ENCODE results near the gene PLEKHH1. TPM values are rescaled to one million over a fixed set of nuclear protein-coding genes. Genes with fewer than 3 reads are reported as not detected.

Gene PLEKHH1
- total and polyA plus RNA-seq, 2 of the 8 experiments (the other 6 are each of a cell fraction or from before 2014, with no cell fraction given), result 28.3 to 33.3 TPM

DNA sequence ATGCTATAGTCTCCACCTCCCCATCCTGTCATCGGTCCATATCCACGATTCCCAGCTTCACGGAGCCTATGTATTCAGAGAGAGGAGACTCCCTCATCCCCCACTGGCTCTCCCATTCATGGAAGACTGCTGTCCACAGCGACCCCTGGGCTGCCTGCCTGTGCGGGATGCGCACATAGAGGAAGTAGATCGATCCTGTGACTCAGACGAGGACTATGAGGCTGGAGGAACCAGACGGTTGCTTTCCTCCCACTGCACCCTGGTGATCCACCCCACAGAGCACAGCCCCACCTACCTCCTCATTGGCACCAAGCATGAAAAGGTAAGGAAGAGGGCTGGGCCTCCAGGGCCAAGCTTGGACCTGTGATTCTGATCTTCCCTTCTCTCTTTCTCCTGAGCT, 42.6 kb downstream of the PLEKHH1 start:
- H3K23me2 ChIP-seq (ENCODE audit: low read depth, low read length), result no peaks in the 10 kb centered on the region
- no peak for FAIRE-seq
- H4K8ac ChIP-seq (ENCODE audit: extremely low read depth, insufficient read depth, low read length), result no peak overlapping the region
- no peak overlapping the region for H2BK5ac ChIP-seq (ENCODE audit: low read depth, low read length)
- no peaks in the 10 kb centered on the region for H3K9me3 ChIP-seq (ENCODE audit: insufficient read depth in 2 of 2, low read depth in 1 of 2, low read length in 1 of 2)
- H3K9ac ChIP-seq (replicated peaks in 1 of 4; ENCODE audit: extremely low read depth in 1 of 4, low read depth in 3 of 4, low read length in 3 of 4), result no peak overlapping the region
- H2AFZ ChIP-seq (ENCODE audit: low read length), result no peak overlapping the region
- 89% methylated on average over 9 of the region's 9 CpGs; no CpG with 5 or more reads in 1 of the 2 experiments for WGBS, 2 experiments (ENCODE audit: extremely low coverage in 1 of 2, insufficient coverage in 1 of 2, insufficient read length in 1 of 2, insufficient replicate concordance in 2 of 2, low coverage in 1 of 2, low lambda C conversion rate in 2 of 2, missing lambda C conversion rate in 1 of 2)
- H3K27ac ChIP-seq (ENCODE audit: low read depth, low read length), result 0 out of 2 replicates have a peak overlapping the region, but pooled peaks have one; percentile 10
- no peaks in the 10 kb centered on the region for H3K79me2 ChIP-seq (ENCODE audit: control insufficient read depth in 1 of 2, insufficient read depth in 2 of 2, low read length in 2 of 2)
- H2BK12ac ChIP-seq (ENCODE audit: low read depth, low read length), result no peak overlapping the region
- H2AK5ac ChIP-seq (ENCODE audit: low read depth, low read length), result no peak overlapping the region
- ChIA-PET POLR2A (ENCODE audit: partially characterized antibody) (interaction anchor here (2.0 kb wide), 1 partner anchor 9 kb away, joined by 6 read pairs; no protein-coding TSS in a partner anchor), CTCF (ENCODE audit: partially characterized antibody) (interaction anchor here (0.7 to 28.8 kb wide), 12 partner anchors 8 to 215 kb away, joined by 3 to 924 read pairs (median 4); partner anchors contain the start of gene PLEKHH1)
- H3K18ac ChIP-seq (ENCODE audit: extremely low read depth, low read length), result no peak overlapping the region
- no peak for DNase-seq (ENCODE audit: low read depth in 1 of 2, low spot score in 2 of 2)
- no peak overlapping the region for H3K4ac ChIP-seq (replicated peaks; ENCODE audit: insufficient read length, low read depth, low read length)
- H2BK120ac ChIP-seq (replicated peaks; ENCODE audit: low read depth, low read length), result no peak overlapping the region
- H4K91ac ChIP-seq (replicated peaks; ENCODE audit: insufficient read length, low read length), result no peak overlapping the region
- no peaks in the 10 kb centered on the region for H3K4me1 ChIP-seq (replicated peaks in 1 of 4; ENCODE audit: control insufficient read depth in 3 of 4, insufficient read depth in 4 of 4, low read length in 3 of 4)
- H4K5ac ChIP-seq (ENCODE audit: insufficient read length, low read depth, low read length), result no peak overlapping the region
- H3K27me3 ChIP-seq (replicated peaks in 1 of 4; ENCODE audit: control insufficient read depth in 3 of 4, extremely low read depth in 1 of 4, insufficient read depth in 3 of 4, low read length in 3 of 4), result no peaks in the 10 kb centered on the region
- H4K20me1 ChIP-seq (replicated peaks in 1 of 2; ENCODE audit: control insufficient read depth in 1 of 2, insufficient read depth in 2 of 2, low read length in 2 of 2), result peaks cover 3% of the 10 kb centered on the region in 2 experiments
- no peak for TF ChIP-seq TCF12 (IDR thresholded peaks at IDR 0.05; ENCODE audit: low read depth, low read length)
- no peak for TF ChIP-seq MAFK (IDR thresholded peaks at IDR 0.05; ENCODE audit: low read depth, low read length)
- TF ChIP-seq RAD21 (IDR thresholded peaks at IDR 0.05 in 1 of 2, conservative IDR thresholded peaks at IDR 0.05 in 1 of 2; ENCODE audit: low read depth in 2 of 2, low read length in 2 of 2), result no peak
- TF ChIP-seq RXRA (IDR thresholded peaks at IDR 0.05; ENCODE audit: insufficient read depth, low read depth, low read length), result no peak
- TF ChIP-seq CBX5 (IDR thresholded peaks at IDR 0.05; ENCODE audit: low read depth, low read length), result no peak
- no peak overlapping the region for H3K23ac ChIP-seq (ENCODE audit: insufficient read length)
- H3K4me2 ChIP-seq (ENCODE audit: insufficient read depth in 1 of 2, low read depth in 2 of 2, low read length in 2 of 2), result no peak overlapping the region
- no peak overlapping the region for H3K4me3 ChIP-seq (ENCODE audit: extremely low read depth in 1 of 4, insufficient read depth in 2 of 4, low read depth in 3 of 4, low read length in 4 of 4)
- H3K14ac ChIP-seq (ENCODE audit: insufficient read length), result no peak overlapping the region
- H3K79me1 ChIP-seq (ENCODE audit: low read depth, low read length), result no peaks in the 10 kb centered on the region; the same call in 1 of the 2 replicates
- no peak overlapping the region for H2BK15ac ChIP-seq (ENCODE audit: low read length)
- no peak overlapping the region for H2BK20ac ChIP-seq (ENCODE audit: low read length)
- no peak overlapping the region for H3K56ac ChIP-seq (replicated peaks; ENCODE audit: insufficient read length, low read depth, low read length)
- H3K36me3 ChIP-seq (ENCODE audit: control insufficient read depth in 2 of 4, insufficient read depth in 4 of 4, low read length in 3 of 4), result peaks cover 4 to 19% (median 8%) of the 10 kb centered on the region in 4 experiments; a peak in 4 of 8 replicates
